Left renal pelvis (tissue), 4 donors: ENCODE data around the gene IKBIP. TPM values are rescaled to one million over a fixed set of nuclear protein-coding genes. Genes with fewer than 3 reads are reported as not detected.
"Not testable (repeated sequence)": the region's sequence is repeated elsewhere in the genome, so short reads cannot be mapped to it uniquely, and the experiment has no call there.

Source experiments
- DNase-seq, 4 donors: peaks; one replicate each; pipeline ENCODE4 v3.0.0-alpha.2; 2013; ENCODE audit warnings: low read depth in 4 of 4, low spot score in 3 of 4
- polyA plus RNA-seq, 4 donors: library from polyadenylated mRNA; unstranded; fragments of 120-200 nt; gene quantifications; one replicate each; pipeline ENCODE4 v1.2.1, GENCODE V29; 2013; ENCODE audit not compliant: insufficient read length in 4 of 4

Gene IKBIP
- polyA plus RNA-seq, 4 donors = 23.1 to 34.7 (median 30.3) TPM

DNA sequence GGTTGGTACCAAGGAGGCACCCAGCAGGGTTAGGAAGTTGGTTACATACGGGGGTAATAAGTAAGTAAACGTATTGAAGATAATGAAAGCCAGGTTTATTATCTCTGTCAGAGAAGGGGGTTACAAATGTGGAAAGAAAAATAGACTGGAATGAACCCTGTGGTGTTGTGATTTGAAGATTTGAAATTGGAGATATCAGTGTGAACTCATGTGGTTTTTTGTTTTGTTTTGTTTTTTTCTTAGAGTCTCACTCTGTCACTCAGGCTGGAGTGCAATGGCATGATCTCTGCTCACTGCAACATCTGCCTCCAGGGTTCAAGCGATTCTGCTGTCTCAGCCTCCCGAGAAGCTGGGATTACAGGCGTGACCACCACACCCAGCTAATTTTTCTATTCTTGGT is 65.2 kb downstream of the IKBIP start:
- no peak for DNase-seq

DNA sequence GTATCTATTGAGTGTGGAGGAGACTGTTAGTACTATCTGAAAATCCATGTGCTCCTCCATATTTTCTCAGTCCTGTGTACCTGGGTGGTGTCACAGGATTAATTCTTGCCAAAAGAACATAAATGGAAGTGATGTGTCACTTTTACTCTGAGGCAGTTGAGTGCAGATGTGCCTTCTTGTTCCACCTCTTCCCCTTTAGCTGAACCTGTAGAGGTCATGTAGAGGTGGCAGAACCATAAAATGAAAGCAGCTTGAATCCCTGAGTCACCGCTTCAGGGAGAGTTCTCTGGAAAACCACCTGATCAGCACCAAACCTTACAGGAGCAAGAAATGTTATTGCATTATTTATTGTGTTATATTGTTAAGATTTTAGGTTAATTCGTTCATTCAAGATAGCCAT is 65.8 kb downstream of the IKBIP start:
- no peak for DNase-seq

DNA sequence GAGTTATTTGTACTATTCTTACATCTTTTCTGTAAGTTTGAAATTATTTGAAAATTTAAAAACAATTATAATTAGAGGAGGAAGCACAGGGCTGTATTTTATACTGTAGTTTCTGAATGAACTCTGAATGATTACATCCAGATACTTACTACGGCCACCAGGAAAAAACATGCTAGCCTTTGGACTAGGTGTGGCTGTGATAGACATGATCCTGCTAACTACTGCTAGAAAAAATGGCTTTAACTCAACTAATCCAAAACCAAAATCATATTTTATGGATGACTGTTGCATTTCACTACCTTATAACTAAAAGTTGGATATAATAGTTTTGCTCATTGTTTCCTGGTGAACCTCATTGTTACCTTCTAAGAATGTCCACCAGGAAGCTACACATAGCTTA is 66.2 kb downstream of the IKBIP start:
- DNase-seq = no peak

DNA sequence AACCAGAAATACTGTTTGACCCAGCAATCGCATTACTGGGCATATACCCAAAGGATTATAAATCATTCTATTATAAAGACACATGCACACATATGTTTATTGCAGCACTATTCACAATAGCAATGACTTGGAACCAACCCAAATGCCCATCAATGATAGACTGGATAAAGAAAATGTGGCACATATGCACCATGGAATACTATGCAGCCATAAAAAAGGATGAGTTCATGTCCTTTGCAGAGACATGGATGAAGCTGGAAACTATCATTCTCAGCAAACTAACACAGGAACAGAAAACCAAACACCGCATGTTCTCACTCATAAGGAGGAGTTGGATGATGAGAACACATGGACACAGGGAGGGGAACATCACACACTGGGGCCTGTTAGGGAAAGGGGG is 67.8 kb downstream of the IKBIP start:
- not testable (repeated sequence) for DNase-seq

DNA sequence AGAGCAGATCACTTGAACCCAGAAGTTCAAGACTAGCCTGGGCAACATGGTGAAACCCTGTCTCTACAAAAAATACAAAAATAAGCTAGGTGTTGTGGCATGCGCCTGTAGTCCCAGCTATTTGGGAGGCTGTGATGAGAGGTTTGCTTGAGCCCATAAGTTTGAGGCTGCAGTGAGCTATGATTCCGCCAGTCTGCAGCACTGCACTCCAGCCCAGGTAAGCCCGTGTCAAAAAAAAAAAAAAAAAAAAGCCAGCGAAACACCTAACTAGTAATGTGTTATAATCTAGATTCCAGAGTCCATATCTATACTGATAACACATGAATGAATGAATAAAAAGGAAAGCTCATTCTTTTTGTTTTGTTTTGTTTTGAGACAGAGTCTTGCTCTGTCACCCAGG is 69.6 kb downstream of the IKBIP start:
- no peak for DNase-seq

Other genes starting within 250 kb of the IKBIP start
- gene TMPO, start 129.2 kb downstream of the IKBIP start, polyA plus RNA-seq = 100 to 1,000 TPM; 187 to 215 (median 201) TPM
- 100 to 1,000 TPM; 528 to 733 (median 604) TPM for gene SLC25A3, start 51.1 kb downstream of the IKBIP start, polyA plus RNA-seq
- 10 to 100 TPM; 31.5 to 47.0 (median 38.6) TPM for gene APAF1, start 502 bp upstream of the IKBIP start, polyA plus RNA-seq